Kidney capillary endothelial cell (primary cell): ENCODE measurements around the gene ITPR2.

Source experiments
- DNase-seq: peaks from one replicate; pipeline ENCODE4 v3.0.0-alpha.2; 2018; ENCODE audit warnings: low spot score

Gene ITPR2

DNA sequence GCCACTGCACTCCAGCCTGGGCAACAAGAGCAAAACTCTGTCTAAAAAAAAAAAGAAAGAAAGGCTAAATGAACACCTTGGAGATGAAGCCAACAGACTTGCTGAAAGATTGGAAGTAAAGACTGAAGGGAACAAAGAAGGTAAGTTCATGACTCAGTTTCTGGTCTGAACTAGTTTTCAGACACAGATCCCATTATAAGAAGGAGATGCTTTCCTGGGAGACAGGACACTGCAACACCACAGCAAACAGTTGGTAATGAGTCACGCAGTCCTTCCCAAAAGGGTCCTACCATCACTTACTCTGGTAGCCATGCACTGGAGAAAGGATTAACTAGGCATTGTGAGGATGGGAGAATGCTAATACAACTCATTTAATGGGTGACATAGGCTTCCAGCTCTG is 540.4 kb downstream of the ITPR2 start:
- no peak for DNase-seq

DNA sequence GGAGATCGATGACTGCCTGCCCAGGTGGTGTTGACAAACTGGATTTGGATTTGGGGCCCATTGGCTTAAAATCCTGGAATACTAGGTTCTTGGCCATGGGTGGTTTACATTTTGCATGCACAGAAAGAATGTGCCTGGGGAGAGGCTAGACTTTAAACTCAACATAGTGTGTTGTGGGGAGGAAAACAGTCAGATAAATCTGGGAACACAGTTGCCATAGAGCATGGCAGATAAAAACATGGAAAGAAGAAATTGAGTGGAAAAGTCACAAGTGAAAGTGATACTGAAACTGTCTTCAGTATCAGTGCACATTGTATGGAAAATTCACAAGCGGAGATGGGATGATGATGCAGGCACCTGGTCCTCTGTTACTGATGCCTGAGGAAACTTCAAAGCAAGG is 542.4 kb downstream of the ITPR2 start:
- DNase-seq: no peak

DNA sequence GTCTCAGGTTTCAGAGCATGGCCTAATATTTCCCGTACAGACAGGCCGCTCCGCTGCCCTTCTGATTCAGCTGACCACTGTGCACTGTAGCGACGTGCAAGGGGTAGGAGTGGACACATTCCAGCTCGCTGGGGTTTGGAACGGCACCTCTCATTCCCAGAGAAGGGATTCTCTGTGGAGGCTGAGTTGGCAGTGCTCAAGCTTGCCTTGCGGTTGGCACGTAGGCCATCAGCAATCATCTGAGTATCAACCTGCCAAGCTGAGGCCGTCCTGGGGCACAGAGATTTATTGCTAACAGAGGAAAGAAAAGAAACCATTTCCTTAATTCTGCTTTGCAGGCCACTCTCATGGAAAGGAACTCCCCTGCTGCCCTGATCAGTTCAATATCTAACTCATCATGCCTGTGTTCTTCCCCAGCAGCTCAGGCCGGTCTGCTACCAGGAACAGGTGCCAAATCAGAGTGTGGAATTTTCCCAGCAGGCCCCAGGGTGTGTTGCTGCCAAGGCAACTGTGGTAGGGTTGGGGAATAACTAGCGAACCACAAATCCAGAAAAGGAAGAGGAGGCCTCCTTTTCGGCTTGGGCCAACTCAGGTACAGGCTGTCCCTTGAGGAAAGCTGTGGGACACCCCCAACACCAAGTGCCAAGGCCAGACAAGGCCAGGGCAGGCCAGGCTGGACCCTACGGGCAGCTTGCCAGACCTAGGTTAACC is 545.2 kb downstream of the ITPR2 start:
- DNase-seq: no peak
